ENCODE results near the gene SLX4IP. TPM values are rescaled to one million over a fixed set of nuclear protein-coding genes. Genes with fewer than 3 reads are reported as not detected.

The SLX4IP gene
- total RNA-seq, 6 experiments from 2014 or later, result 4.1 to 4.8 (median 4.5) TPM

DNA sequence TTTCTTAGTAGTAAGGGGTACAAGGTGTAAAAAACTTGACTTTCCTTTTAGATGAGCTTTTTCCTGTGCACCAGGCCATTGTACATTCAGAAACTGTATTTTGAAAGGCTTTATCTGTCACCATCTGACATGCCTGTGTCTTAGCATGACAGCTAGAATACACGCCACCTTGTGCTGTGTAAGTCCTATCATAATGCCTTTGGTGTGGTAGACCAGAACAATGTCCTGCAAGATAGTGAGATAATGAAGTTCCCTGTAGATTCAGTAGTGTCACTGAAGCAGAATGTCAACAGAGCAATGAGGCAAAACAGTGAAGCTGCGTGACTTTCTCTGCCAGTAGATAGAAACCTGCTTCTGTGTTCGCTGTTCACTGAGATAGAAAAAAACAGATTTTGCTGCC, 132.9 kb downstream of the SLX4IP start:
- peaks cover 37% of the 10 kb centered on the region for H3K4me1 Mint-ChIP-seq (ENCODE audit: low read depth)
- H3K27me3 Mint-ChIP-seq (ENCODE audit: insufficient read depth), result no peaks in the 10 kb centered on the region
- peaks cover 35% of the 10 kb centered on the region for H3K36me3 Mint-ChIP-seq (ENCODE audit: low read depth)
- no peak overlapping the region for H3K4me3 Mint-ChIP-seq
- H3K27ac Mint-ChIP-seq, result no peak overlapping the region
- no peaks in the 10 kb centered on the region for H3K9me3 Mint-ChIP-seq
- TF ChIP-seq, protein P1, sequence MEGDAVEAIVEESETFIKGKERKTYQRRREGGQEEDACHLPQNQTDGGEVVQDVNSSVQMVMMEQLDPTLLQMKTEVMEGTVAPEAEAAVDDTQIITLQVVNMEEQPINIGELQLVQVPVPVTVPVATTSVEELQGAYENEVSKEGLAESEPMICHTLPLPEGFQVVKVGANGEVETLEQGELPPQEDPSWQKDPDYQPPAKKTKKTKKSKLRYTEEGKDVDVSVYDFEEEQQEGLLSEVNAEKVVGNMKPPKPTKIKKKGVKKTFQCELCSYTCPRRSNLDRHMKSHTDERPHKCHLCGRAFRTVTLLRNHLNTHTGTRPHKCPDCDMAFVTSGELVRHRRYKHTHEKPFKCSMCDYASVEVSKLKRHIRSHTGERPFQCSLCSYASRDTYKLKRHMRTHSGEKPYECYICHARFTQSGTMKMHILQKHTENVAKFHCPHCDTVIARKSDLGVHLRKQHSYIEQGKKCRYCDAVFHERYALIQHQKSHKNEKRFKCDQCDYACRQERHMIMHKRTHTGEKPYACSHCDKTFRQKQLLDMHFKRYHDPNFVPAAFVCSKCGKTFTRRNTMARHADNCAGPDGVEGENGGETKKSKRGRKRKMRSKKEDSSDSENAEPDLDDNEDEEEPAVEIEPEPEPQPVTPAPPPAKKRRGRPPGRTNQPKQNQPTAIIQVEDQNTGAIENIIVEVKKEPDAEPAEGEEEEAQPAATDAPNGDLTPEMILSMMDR (IDR thresholded peaks at IDR 0.05), result no peak
- DNase-seq, result no peak

DNA sequence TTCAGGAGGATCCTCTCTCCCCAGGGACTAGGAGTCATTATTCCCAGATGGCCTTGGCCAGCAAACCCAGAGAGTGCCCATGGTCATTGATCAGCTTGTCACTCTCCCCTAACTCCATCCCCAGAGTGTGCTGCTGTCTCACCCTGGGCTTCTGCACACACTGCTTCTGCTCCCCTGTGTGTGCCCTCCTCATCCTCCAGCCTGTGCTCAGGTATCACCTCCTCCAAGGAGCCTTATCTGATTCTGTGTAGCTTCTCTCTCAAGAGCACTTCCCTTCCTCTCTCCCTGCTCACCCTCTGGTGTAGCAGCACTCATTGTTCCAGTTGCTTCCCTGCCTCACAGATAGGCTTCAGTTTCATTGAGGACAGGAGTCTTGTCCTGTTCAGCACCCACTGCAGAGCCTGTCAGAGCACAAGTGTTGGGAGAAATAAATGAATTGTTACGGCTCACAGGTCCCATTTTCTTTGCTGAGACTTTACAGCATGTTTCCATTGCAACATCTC, 136.3 kb downstream of the SLX4IP start:
- Mint-ChIP-seq H3K27ac (no peak overlapping the region), H3K4me1 (ENCODE audit: low read depth) (peaks cover 26% of the 10 kb centered on the region), H3K36me3 (ENCODE audit: low read depth) (peaks cover 28% of the 10 kb centered on the region), H3K9me3 (no peaks in the 10 kb centered on the region), H3K27me3 (ENCODE audit: insufficient read depth) (no peaks in the 10 kb centered on the region), H3K4me3 (no peak overlapping the region)
- TF ChIP-seq, protein P1 (IDR thresholded peaks at IDR 0.05), result no peak
- DNase-seq, result no peak

GRCh38 chr20:10572853-10573252, 137.7 kb downstream of the SLX4IP start:
- no peaks in the 10 kb centered on the region for H3K27me3 Mint-ChIP-seq (ENCODE audit: insufficient read depth)
- H3K4me3 Mint-ChIP-seq, result no peak overlapping the region
- TF ChIP-seq, protein P1 (IDR thresholded peaks at IDR 0.05), result no peak
- no peak overlapping the region for H3K27ac Mint-ChIP-seq
- no peak for DNase-seq
- peaks cover 23% of the 10 kb centered on the region for H3K4me1 Mint-ChIP-seq (ENCODE audit: low read depth)
- no peaks in the 10 kb centered on the region for H3K9me3 Mint-ChIP-seq
- H3K36me3 Mint-ChIP-seq (ENCODE audit: low read depth), result peaks cover 22% of the 10 kb centered on the region

- H3K9me3 Mint-ChIP-seq, result no peaks in the 10 kb centered on the region
- DNase-seq, result no peak
- TF ChIP-seq, protein P1 (IDR thresholded peaks at IDR 0.05), result no peak
- H3K27ac Mint-ChIP-seq, result no peak overlapping the region
- no peaks in the 10 kb centered on the region for H3K27me3 Mint-ChIP-seq (ENCODE audit: insufficient read depth)
- peaks cover 20% of the 10 kb centered on the region for H3K36me3 Mint-ChIP-seq (ENCODE audit: low read depth)
- peaks cover 29% of the 10 kb centered on the region for H3K4me1 Mint-ChIP-seq (ENCODE audit: low read depth)
- no peak overlapping the region for H3K4me3 Mint-ChIP-seq
These were observed 138.3 kb downstream of the SLX4IP start for GRCh38 chr20:10573273-10573950.

GRCh38 chr20:10573951-10574339, 138.8 kb downstream of the SLX4IP start:
- no peaks in the 10 kb centered on the region for H3K9me3 Mint-ChIP-seq
- H3K4me1 Mint-ChIP-seq (ENCODE audit: low read depth), result peaks cover 34% of the 10 kb centered on the region
- peaks cover 20% of the 10 kb centered on the region for H3K36me3 Mint-ChIP-seq (ENCODE audit: low read depth)
- H3K27me3 Mint-ChIP-seq (ENCODE audit: insufficient read depth), result no peaks in the 10 kb centered on the region
- no peak for DNase-seq
- no peak overlapping the region for H3K4me3 Mint-ChIP-seq
- H3K27ac Mint-ChIP-seq, result no peak overlapping the region
- TF ChIP-seq, protein P1 (IDR thresholded peaks at IDR 0.05), result no peak

Measured in HFFc6 (cell line).